Memory B cell (primary cell): ENCODE measurements around the gene PLD4.

Experiments
- ATAC-seq: fragments of 150-1000 bp; cut with Tn5 transposase; 2 replicates; pipeline ENCODE4 v1.10.0; 2021; ENCODE audit warnings: low read depth, mild to moderate bottlenecking, moderate library complexity
- DNase-seq, 2 donors: peaks; one replicate each; pipeline ENCODE4 v3.0.0; 2022; ENCODE audit warnings: low spot score in 2 of 2
- H3K27ac Mint-ChIP-seq: one replicate; pipeline ENCODE4 v1.8.0; 2022; ENCODE audit warnings: mild to moderate bottlenecking, moderate library complexity, mixed read lengths
- H3K27me3 Mint-ChIP-seq: one replicate; pipeline ENCODE4 v1.8.0; 2022; ENCODE audit warnings: mixed read lengths
- H3K36me3 Mint-ChIP-seq: one replicate; pipeline ENCODE4 v1.8.0; 2022; ENCODE audit warnings: mild to moderate bottlenecking, mixed read lengths
- H3K4me1 Mint-ChIP-seq: one replicate; pipeline ENCODE4 v1.8.0; 2022; ENCODE audit warnings: mixed read lengths
- H3K4me3 Mint-ChIP-seq: one replicate; pipeline ENCODE4 v1.8.0; 2022; ENCODE audit warnings: mild to moderate bottlenecking, moderate library complexity, mixed read lengths
- H3K9me3 Mint-ChIP-seq: one replicate; pipeline ENCODE4 v1.8.0; 2022; ENCODE audit warnings: mixed read lengths

PLD4 gene

DNA sequence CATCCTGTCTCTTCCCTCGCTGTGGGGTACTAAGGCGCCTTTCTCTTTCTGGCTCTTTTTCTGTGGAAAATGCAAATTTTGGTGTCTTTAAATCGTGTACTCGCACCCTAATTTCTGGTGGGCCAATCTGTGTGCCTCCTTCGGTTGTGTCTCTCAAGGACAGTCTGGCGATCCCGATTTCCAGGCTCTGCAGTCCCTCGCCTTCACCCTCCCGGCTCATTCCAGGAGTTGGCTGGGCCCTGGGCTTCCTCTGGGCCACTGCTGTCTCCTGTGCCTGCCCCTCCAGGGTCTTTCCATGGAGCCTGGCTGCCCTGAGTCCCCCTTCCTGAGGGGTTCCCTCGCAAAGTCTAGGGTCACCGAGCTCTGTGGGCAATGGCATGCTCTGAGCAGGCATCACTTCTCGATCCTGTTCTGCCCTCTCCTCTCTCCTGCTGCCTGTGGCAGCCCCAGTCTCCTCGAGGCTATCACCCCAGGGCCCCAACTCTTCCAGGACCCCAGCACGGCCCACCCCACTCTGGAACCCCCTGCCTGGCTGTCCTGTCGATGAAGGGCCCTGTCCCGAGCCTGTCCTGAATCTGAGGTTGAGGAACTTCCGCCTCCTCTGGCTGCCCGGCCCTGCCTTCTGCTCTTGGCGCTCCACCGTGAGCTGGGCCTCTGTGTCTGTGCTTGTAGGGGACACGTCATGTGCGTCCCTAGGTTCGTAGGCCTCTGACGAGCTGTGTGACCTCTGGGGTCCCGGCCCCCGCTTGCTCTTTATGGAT lies 29.4 kb downstream of the PLD4 start:
- Mint-ChIP-seq H3K4me3 (no peak overlapping the region), H3K9me3 (no peaks in the 10 kb centered on the region), H3K4me1 (peaks cover 5% of the 10 kb centered on the region), H3K27me3 (peaks cover 16% of the 10 kb centered on the region), H3K36me3 (peaks cover 11% of the 10 kb centered on the region), H3K27ac (no peak overlapping the region)
- ATAC-seq (no peak), DNase-seq (no peak)

DNA sequence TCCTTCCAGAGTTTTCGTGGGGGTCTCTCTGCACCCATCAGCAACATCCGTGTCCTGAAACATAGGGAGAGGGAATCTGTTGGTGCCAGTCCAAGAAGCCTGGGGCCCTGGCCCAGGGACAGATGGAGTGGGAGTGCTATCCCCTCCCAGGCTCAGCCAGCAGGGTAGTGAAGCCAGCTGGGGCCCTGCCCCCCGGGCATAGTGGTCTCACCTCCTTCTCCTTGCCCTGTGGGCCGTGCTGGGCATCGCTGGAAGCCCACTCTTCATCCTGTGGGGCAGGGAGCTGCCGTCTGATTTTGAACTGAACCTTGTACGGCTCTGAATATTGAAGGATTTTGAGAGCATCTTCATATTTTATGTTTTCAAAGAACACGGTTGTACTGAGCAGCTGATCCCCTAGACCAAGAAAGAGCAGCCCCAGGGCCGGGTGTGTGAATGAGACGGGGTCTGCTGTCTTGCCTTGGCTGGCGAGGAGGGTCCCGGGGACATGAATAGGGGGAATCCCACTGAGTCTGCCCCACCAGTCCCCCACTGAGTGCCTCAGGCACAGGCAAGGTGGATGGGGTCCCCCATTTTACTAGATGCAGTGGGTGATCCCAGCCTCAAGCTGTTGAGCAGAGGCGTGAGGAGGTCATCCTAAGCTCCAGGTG lies 30.2 kb downstream of the PLD4 start:
- Mint-ChIP-seq H3K4me1 (peaks cover 5% of the 10 kb centered on the region), H3K36me3 (peaks cover 11% of the 10 kb centered on the region), H3K4me3 (no peak overlapping the region), H3K27me3 (peaks cover 16% of the 10 kb centered on the region), H3K27ac (no peak overlapping the region), H3K9me3 (no peaks in the 10 kb centered on the region)
- no peak for DNase-seq
- ATAC-seq, result no peak

DNA sequence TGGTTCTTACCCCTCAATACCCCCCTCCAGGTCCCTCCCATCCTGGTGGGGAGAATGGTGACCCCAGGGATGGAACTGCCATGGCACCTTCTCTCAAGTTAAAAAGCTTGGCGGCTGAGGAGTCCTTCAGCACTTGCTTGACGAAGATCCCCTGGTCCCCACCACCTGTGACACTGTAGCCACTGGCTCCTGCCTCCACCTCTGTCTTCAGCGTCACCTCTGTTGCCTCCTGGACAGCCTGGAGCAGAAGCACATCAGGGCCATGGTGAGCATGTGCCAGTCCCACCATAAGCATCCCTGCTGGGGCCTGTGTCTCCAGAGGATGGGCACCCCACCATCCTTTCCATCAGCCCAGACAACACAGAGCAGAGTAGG lies 30.7 kb downstream of the PLD4 start:
- Mint-ChIP-seq H3K27me3 (peaks cover 17% of the 10 kb centered on the region), H3K4me3 (no peak overlapping the region), H3K36me3 (peaks cover 11% of the 10 kb centered on the region), H3K27ac (no peak overlapping the region), H3K9me3 (no peaks in the 10 kb centered on the region), H3K4me1 (peaks cover 5% of the 10 kb centered on the region)
- DNase-seq (no peak), ATAC-seq (no peak)

DNA sequence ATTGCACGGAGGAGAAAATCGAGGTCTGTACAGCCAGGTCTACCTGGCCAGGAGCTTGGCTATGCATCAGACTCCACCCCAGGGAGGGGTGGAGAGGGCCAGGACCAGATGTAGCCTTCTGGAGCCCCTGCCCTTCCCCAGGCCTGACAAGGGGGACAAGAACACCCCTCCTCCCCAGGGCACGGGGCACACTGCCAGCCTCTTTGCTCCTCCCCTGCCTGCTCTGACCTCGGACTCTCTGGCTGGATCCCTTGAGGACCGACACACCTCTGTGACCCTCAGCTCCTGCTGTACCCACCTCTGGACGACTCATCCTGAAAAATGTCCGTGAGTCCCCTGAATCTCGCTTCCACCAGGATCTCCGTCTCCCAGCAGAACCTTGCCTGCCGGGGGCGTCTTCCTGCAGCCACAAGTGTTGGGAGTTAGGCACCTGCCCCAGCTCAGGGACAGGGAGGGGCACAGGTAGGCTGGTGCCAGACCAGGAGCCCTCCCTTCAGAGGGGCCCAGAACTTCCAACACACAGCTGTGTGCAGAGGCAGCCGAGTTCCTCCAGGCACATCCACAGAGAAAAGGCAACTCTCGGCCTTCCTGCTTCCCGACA lies 31.7 kb downstream of the PLD4 start:
- H3K27me3 Mint-ChIP-seq, result peaks cover 18% of the 10 kb centered on the region
- peaks cover 11% of the 10 kb centered on the region for H3K36me3 Mint-ChIP-seq
- H3K27ac Mint-ChIP-seq, result no peak overlapping the region
- no peaks in the 10 kb centered on the region for H3K9me3 Mint-ChIP-seq
- H3K4me3 Mint-ChIP-seq, result no peak overlapping the region
- ATAC-seq (no peak), DNase-seq (no peak)
- H3K4me1 Mint-ChIP-seq, result peaks cover 5% of the 10 kb centered on the region

DNA sequence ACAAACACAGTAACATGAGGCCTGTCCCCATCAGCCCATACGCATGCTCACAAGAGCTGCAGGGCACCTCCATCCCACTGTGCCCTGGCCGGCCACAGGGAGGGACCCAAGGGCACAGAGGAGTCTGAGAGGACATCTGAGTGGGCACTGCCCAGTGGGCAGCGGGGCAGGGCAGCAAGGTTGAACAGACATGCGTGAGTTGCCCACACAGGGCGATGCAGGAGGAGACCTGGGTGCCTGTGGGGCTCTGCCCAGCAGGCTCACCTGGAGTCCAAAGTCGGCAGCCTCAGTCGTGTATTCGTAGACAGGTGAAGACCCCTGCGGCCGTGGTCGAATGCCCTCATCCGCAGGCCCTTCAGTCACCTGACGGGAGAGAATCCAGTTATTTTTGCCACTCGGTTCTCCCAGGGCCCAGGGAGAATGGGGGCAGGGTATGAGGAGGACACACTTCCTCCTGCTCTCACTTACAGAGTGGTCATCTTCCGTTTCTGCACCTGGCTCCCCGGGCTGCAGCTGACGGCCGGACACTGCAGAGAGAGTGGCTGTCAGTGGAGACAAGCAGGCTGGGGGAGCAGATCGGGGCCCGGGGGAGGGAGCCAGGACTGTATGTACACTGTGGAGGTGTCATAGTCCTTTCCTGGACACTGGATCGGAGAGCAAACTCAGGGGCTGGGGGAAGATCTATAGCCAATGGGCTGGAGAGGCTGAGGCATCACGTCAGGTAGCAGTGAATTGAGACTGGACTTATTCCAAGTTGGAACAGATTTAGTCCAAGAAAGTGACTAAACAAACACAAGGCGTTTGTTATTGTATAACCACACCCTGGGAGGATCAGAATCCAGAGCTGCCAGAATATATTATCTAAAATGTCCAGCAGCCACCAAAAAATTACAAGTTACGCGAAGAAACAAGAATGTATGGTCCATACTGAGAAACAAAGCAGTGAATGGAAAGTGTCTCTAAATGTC lies 32.8 kb downstream of the PLD4 start:
- ATAC-seq (no peak), DNase-seq (no peak)
- Mint-ChIP-seq H3K4me3 (no peak overlapping the region), H3K9me3 (no peaks in the 10 kb centered on the region), H3K27me3 (peaks cover 18% of the 10 kb centered on the region), H3K36me3 (peaks cover 11% of the 10 kb centered on the region), H3K4me1 (peaks cover 5% of the 10 kb centered on the region), H3K27ac (no peak overlapping the region)

DNA sequence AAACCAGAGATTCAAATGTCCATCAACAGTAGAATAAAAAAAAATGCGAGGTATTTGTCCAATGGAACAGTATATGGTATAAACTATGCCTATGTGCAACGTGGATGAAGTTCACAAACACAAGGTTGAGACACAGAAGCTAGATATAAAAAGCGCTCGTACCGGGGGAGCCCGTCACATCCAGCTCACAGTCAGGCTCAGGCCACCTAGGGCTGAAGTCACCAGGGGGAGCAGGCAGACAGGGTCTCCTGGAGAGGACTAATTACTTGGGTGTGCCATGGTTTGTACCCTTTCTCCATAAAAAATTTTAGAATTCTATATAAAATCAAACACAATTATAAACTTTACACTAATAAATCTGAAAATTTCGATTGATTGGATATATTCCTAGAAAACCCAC lies 39.9 kb downstream of the PLD4 start:
- no peak for DNase-seq
- no peak overlapping the region for H3K27ac Mint-ChIP-seq
- peaks cover 9% of the 10 kb centered on the region for H3K4me1 Mint-ChIP-seq
- H3K4me3 Mint-ChIP-seq, result no peak overlapping the region
- H3K9me3 Mint-ChIP-seq, result no peaks in the 10 kb centered on the region
- H3K36me3 Mint-ChIP-seq, result no peaks in the 10 kb centered on the region
- peaks cover 10% of the 10 kb centered on the region for H3K27me3 Mint-ChIP-seq
- no peak for ATAC-seq

DNA sequence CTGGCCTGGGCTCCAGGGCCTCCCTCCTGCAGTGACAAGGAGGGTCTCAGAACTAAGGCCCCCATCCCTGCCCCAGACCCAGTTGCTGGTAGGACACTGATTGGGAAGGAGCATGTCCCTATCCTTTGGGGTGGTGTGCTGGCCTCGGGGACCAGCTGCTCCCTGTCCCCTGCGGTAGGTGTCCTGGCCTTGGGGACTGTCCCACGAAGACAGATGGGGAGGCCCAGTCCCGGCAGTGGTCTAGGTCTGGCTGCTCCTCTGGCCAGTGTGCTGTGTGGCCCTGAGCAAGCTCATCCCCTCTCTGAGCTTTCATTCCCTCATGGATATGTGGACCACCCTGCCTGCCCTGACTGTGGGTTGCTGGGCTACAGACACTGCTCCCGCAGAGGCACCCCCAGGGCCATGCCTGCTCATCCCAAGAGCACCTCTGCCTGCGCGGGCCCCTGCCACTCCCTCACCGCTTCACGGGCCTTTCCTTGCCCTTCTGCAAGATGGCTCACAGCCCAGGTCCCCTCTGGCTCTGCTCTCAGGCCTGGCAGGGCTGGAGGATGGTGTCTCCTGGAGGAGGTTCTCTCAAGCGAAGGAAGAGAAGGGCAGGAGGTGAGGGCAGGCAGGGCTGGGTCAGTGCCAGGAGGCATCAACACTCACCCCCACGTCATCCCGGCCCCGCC lies 41.0 kb downstream of the PLD4 start:
- H3K27me3 Mint-ChIP-seq, result peaks cover 7% of the 10 kb centered on the region
- ATAC-seq, result no peak
- H3K36me3 Mint-ChIP-seq, result no peaks in the 10 kb centered on the region

DNA sequence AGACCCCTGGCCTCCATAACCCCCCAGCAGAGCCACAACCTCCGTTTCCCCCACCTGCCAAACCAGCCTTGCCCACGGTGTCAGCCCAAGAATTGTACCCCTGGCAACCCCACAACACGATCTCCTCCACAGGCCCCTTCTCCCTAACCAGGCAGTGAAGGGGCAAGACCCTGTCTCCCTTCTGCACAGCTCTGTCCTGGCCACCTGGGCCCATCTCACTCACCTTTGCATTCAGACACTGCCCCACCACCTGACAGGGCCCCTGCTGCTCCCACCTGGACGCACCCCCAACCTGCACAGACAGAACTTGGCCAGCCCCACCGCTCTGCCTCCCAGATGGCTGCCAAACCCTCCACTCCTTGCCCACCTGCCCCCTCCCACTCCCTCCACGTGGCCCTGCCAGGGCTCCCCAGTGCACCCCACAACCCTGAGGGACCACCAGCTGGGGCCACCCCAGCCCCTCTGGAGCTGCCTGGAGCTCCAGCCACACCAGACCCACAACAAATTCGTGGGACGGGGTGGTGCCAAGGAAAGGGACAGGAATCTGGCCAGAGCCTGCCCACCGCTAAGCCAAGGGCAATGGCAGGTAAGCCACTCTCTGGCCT lies 41.7 kb downstream of the PLD4 start:
- Mint-ChIP-seq H3K4me3 (no peak overlapping the region), H3K27ac (no peak overlapping the region), H3K9me3 (no peaks in the 10 kb centered on the region), H3K36me3 (no peaks in the 10 kb centered on the region), H3K27me3 (peaks cover 8% of the 10 kb centered on the region), H3K4me1 (peaks cover 9% of the 10 kb centered on the region)
- no peak for ATAC-seq
- no peak for DNase-seq

More for the DNA sequence above, 41.0 kb downstream of the PLD4 start:
- peaks cover 9% of the 10 kb centered on the region for H3K4me1 Mint-ChIP-seq
- DNase-seq, result no peak
- H3K4me3 Mint-ChIP-seq, result no peak overlapping the region
- no peak overlapping the region for H3K27ac Mint-ChIP-seq
- H3K9me3 Mint-ChIP-seq, result no peaks in the 10 kb centered on the region

DNA sequence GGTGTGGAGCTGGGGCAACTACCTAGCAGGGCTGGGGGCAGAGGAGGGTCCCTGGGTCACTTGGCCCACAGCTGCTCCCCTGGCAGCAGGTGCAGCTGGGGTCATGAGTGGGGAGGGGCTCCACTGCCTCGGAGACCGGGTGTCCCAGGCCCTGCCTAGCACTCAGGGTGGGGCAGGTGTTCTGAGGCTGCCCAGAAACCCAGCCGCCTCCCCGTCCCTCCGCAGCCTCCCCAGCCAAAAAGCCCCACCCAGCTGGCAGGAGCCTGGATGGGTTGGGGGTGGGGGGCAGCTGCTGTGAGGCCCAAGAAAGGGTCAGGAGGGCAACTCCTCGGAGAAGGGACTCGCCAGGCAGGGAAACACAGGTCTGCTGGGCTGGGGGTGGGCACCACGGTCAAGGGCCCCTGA lies 42.3 kb downstream of the PLD4 start:
- H3K27me3 Mint-ChIP-seq, result peaks cover 12% of the 10 kb centered on the region
- no peaks in the 10 kb centered on the region for H3K9me3 Mint-ChIP-seq
- no peak overlapping the region for H3K27ac Mint-ChIP-seq
- H3K4me1 Mint-ChIP-seq, result peaks cover 9% of the 10 kb centered on the region
- DNase-seq (no peak), ATAC-seq (no peak)
- H3K36me3 Mint-ChIP-seq, result no peaks in the 10 kb centered on the region
- no peak overlapping the region for H3K4me3 Mint-ChIP-seq

DNA sequence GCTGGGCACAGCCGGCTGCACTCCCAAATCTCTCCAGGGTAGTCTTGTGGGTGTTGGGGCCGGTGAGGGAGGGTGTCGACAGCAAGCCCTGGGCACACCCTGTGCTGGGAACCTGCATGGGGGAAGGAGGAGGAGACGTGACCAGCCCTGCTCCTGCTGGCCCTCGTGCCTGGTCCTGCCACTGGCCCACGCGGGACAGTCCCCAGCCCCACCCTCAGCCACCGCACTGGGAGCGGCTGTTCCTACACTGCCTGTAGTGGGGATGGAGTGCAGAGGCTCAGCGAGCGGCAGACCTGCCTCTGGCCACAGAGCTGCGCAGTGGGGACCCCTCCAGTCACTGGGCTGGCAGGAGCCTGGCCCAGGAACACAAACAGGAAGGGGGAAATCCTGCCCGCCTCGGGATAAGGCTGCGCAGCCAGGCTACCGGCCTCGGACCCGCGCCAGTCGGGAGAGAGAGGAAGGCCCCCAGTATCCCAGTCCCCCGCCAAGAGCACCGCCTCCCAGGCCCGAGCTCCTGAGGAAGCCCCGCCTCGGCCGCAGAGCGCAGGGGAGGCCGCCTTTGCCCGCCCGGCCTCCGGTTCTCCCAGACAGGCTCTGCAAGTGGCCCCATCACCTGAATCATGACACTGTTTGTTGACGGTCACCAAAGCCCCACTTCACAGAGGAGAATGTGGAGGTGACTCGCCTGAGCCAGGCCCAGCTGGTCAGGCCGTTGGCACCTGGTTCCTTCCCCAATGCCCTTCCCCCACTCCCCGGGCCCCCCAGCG lies 42.9 kb downstream of the PLD4 start:
- Mint-ChIP-seq H3K4me3 (no peak overlapping the region), H3K27ac (no peak overlapping the region), H3K27me3 (peaks cover 12% of the 10 kb centered on the region), H3K4me1 (peaks cover 9% of the 10 kb centered on the region), H3K9me3 (no peaks in the 10 kb centered on the region), H3K36me3 (no peaks in the 10 kb centered on the region)
- ATAC-seq (peak; percentile 22), DNase-seq (no peak)

DNA sequence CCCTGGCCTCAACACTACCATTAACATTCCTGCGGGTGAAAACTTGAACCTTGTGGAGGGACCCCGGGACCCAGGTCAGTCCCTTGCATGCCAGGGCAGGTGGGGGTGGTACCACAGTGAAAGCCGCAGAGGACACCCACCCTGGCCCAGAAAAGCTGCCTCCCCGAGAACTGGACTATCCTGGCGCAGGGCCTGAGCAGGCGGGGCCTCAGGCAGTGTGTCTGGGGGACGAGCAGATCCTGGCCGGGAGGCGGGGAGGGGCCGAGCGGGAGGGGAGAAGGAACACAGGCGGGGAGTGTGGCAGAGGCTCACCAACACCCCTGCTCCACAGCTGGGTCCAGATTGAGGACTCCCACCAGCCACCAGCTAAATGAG lies 43.5 kb downstream of the PLD4 start:
- no peaks in the 10 kb centered on the region for H3K36me3 Mint-ChIP-seq
- peaks cover 9% of the 10 kb centered on the region for H3K27me3 Mint-ChIP-seq
- no peak for ATAC-seq
- H3K4me1 Mint-ChIP-seq, result peaks cover 9% of the 10 kb centered on the region
- DNase-seq, result no peak
- H3K4me3 Mint-ChIP-seq, result peak overlapping the region; percentile 11
- H3K27ac Mint-ChIP-seq, result no peak overlapping the region
- H3K9me3 Mint-ChIP-seq, result no peaks in the 10 kb centered on the region

DNA sequence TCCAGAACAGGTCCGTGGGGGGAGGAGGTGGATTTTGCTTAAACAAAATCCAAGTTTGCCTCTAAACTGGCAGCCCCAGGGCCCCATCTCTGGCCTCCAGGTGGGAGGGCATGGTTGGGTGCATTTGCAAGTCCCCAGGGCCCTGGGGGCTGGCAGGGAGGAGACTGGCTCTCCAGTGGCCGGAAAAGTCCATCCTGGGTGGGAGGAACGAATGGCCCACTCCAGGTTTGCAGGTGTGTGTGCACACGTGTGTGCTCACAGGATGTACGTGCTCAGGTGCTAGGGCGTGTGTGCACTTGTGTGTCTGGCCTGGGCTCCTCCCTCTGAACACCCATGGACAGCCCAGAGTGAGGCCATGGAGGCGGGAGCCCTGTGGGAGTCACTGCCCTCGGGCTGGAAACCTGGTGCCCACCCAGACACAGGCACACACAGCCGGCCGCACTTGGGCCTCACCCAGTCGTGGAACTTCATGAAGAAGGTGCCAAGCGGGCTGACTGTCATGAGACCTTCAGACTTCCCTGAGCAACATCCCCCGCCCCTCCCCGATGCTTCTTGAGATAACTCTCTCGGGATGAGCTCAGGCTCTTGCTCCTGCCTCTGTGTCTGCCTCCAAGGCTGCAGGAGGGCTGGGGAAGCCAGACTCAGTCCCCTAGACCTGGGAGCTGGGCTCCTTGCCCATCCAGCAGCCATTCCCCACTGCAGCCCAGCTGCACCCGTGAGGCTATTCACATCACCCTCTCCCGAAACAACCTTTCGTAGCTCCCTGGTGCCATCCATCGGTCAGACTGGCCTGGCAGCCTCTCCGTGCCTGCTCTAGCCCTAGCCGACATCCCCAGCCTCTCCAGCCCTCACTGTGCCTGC lies 44.1 kb downstream of the PLD4 start:
- no peak overlapping the region for H3K4me3 Mint-ChIP-seq
- DNase-seq (no peak), ATAC-seq (peak; percentile 52)
- H3K36me3 Mint-ChIP-seq, result no peaks in the 10 kb centered on the region
- no peaks in the 10 kb centered on the region for H3K9me3 Mint-ChIP-seq
- no peak overlapping the region for H3K27ac Mint-ChIP-seq
- peaks cover 9% of the 10 kb centered on the region for H3K27me3 Mint-ChIP-seq
- H3K4me1 Mint-ChIP-seq, result peaks cover 9% of the 10 kb centered on the region
